Measurements from ENCODE around the gene RCSD1. TPM values are rescaled to one million over a fixed set of nuclear protein-coding genes. Genes with fewer than 3 reads are reported as not detected.
"Not testable (repeated sequence)": the region's sequence is repeated elsewhere in the genome, so short reads cannot be mapped to it uniquely, and the experiment has no call there.

RCSD1 gene
- total and polyA plus RNA-seq, 10 of the 15 experiments (the other 5 are each of a cell fraction or from before 2014, with no cell fraction given), result 11.4 to 78.3 (median 71.6) TPM

DNA sequence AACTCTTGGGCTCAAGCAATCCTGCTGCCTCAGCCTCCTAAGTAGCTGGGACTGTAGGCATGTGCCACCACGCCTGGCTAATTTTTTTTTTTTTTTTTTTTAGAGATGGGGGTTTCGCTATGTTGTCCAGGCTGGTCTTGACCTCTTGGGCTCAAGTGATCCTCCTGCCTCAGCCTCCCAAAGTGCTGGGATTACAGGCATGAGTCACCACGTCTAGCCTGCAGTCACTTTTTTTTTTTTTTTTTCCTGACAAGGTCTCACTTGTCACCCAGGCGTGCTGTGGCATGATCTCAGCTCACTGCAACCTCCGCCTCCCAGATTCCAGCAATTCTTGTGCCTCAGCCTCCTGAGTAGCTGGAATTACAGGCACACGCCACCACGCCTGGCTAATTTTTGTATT is 111.1 kb downstream of the RCSD1 start:
- SMC1A ChIA-PET (ENCODE audit: uncharacterized antibody, unreplicated experiment), result interaction anchor here (1.2 to 4.6 kb wide), 3 partner anchors 11 to 341 kb away, joined by 3 to 17 read pairs (median 5); no protein-coding TSS in a partner anchor
- WGBS (ENCODE audit: insufficient coverage, insufficient replicate concordance, low lambda C conversion rate, missing lambda C conversion rate), result 97% methylated on average over 6 of the region's 7 CpGs
- H3K4me3 ChIP-seq; ATAC-seq; H4K20me1 ChIP-seq (ENCODE audit: control insufficient read depth, insufficient read depth); FAIRE-seq; in situ Hi-C loops (cut with MboI); intact Hi-C loops (cut with micrococcal nuclease; ENCODE audit: unreplicated experiment); BruUV-seq (replicated peaks); H3K4me2 ChIP-seq (ENCODE audit: control insufficient read depth, insufficient read depth); H3K27me3 ChIP-seq (replicated peaks in 1 of 2; ENCODE audit: control insufficient read depth in 2 of 2, insufficient read depth in 2 of 2, low read length in 1 of 2); H3K36me3 ChIP-seq (ENCODE audit: control insufficient read depth in 2 of 2, insufficient read depth in 2 of 2, low read length in 1 of 2); DNase-seq (ENCODE audit: low read depth, low spot score); H3K9me3 ChIP-seq (replicated peaks; ENCODE audit: control insufficient read depth, insufficient read depth, low read length); H3K27ac ChIP-seq (ENCODE audit: control insufficient read depth, insufficient read depth); H3K9ac ChIP-seq (ENCODE audit: control insufficient read depth, insufficient read depth, low read length); H3K4me1 ChIP-seq (ENCODE audit: control insufficient read depth, insufficient read depth, low read length); RAD21 ChIA-PET (ENCODE audit: unreplicated experiment); H2AFZ ChIP-seq (ENCODE audit: control insufficient read depth, low read depth, low read length): not testable (repeated sequence)
- POLR2A ChIA-PET, result interaction anchor here (0.7 to 0.9 kb wide), 4 partner anchors 9 to 183 kb away, joined by 3 to 9 read pairs (median 5); no protein-coding TSS in a partner anchor
- peaks cover 22% of the 10 kb centered on the region for H3K79me2 ChIP-seq (ENCODE audit: control insufficient read depth, insufficient read depth, low read length)
- CTCF ChIA-PET, result interaction anchor here (1.0 kb wide), 1 partner anchor 9 kb away, joined by 3 read pairs; no protein-coding TSS in a partner anchor

- H3K27ac ChIP-seq (ENCODE audit: control insufficient read depth, insufficient read depth); POLR2A ChIA-PET; H3K4me1 ChIP-seq (ENCODE audit: control insufficient read depth, insufficient read depth, low read length); intact Hi-C loops (cut with micrococcal nuclease; ENCODE audit: unreplicated experiment); H3K9me3 ChIP-seq (replicated peaks; ENCODE audit: control insufficient read depth, insufficient read depth, low read length); H3K9ac ChIP-seq (ENCODE audit: control insufficient read depth, insufficient read depth, low read length); H3K4me3 ChIP-seq; in situ Hi-C loops (cut with MboI); H2AFZ ChIP-seq (ENCODE audit: control insufficient read depth, low read depth, low read length); BruUV-seq (replicated peaks); H3K27me3 ChIP-seq (replicated peaks in 1 of 2; ENCODE audit: control insufficient read depth in 2 of 2, insufficient read depth in 2 of 2, low read length in 1 of 2); DNase-seq (ENCODE audit: low read depth, low spot score); H3K36me3 ChIP-seq (ENCODE audit: control insufficient read depth in 2 of 2, insufficient read depth in 2 of 2, low read length in 1 of 2); ATAC-seq; H3K4me2 ChIP-seq (ENCODE audit: control insufficient read depth, insufficient read depth); H4K20me1 ChIP-seq (ENCODE audit: control insufficient read depth, insufficient read depth); FAIRE-seq; RAD21 ChIA-PET (ENCODE audit: unreplicated experiment): not testable (repeated sequence)
- ChIA-PET SMC1A (ENCODE audit: uncharacterized antibody, unreplicated experiment) (interaction anchor here (1.1 to 4.6 kb wide), 3 partner anchors 10 to 13 kb away, joined by 3 to 17 read pairs (median 5); no protein-coding TSS in a partner anchor), CTCF (interaction anchor here (1.0 to 1.5 kb wide), 2 partner anchors 11 to 14 kb away, joined by 5 read pairs; no protein-coding TSS in a partner anchor)
- H3K79me2 ChIP-seq (ENCODE audit: control insufficient read depth, insufficient read depth, low read length), result peaks cover 32% of the 10 kb centered on the region
- 56% methylated on average over 1 of the region's 1 CpG for WGBS (ENCODE audit: insufficient coverage, insufficient replicate concordance, low lambda C conversion rate, missing lambda C conversion rate)
Observed at GRCh38 chr1:167742392-167743057, 112.5 kb downstream of the RCSD1 start.

All from GM12878 (cell line).